NCI-H2171 treated with DMSO at 0.1 percent for 48 hours (cell line): ENCODE data around the gene PDGFD.

Source experiments
- DNase-seq: peaks from one replicate; lab custom pipeline; 2025; lab: John Stamatoyannopoulos, UW

PDGFD gene

GRCh38 chr11:103920449-103920848, 243.5 kb downstream of the PDGFD start:
- DNase-seq, result no peak

GRCh38 chr11:103910721-103911120, 253.2 kb downstream of the PDGFD start:
- DNase-seq, result no peak

- DNase-seq, result no peak
These were observed 256.1 kb downstream of the PDGFD start for GRCh38 chr11:103907548-103908455.

DNA sequence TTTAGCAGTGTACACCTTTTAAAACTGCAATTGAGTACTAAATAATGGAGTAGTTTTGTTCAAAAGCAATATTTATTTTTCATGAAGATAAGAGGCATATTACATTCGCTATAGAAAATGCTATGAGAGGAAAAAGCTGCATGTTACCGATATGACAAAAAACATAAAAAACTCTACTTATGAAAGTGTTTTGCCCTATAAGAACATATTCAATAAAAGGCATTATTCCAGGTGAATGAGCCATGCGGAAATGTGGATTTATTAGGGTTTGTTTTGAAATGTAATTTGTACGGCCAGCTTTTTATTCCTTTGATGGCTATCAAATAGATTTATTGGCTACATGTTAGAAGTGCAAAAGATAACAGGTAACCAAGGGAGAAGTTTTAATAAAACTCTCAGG, 256.8 kb downstream of the PDGFD start:
- DNase-seq, result no peak

DNA sequence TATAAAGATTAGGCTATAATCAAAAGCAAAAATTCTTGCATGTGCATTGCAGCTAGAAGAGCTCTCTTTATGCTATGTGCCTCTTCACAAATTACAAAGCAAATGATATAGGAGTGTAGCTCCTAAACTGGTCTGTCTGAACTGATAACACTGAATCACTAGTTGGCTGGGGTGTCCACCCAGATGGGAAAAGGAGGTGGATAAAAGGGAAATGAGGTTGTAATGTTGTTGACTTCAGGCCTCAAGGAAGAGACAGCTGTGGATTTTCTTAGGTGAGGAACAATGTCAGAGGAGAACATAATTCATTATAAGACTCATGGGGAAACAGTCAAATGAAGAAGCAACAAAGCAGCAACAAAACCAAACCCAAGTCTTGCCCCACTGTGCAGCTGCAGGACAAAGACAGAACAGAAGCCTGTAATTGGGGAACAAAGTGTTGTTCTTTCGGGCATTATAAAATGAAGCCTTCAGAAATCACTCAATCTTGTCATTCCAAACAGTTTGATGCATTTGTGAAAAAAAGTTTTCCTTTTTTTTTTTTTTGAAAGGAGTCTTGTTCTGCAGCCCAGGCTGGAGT, 257.6 kb downstream of the PDGFD start:
- DNase-seq, result no peak

- no peak for DNase-seq
These were observed 259.7 kb downstream of the PDGFD start for GRCh38 chr11:103904324-103904667.

GRCh38 chr11:103903621-103904323, 260.2 kb downstream of the PDGFD start:
- DNase-seq, result no peak

GRCh38 chr11:103902994-103903393, 261.0 kb downstream of the PDGFD start:
- DNase-seq, result no peak

- DNase-seq, result no peak
These were observed 262.3 kb downstream of the PDGFD start for GRCh38 chr11:103901656-103902055.

- DNase-seq, result no peak
These were observed 265.2 kb downstream of the PDGFD start for GRCh38 chr11:103898577-103899336.

GRCh38 chr11:103898065-103898464, 265.9 kb downstream of the PDGFD start:
- no peak for DNase-seq

GRCh38 chr11:103897160-103897936, 266.6 kb downstream of the PDGFD start:
- DNase-seq, result no peak

DNA sequence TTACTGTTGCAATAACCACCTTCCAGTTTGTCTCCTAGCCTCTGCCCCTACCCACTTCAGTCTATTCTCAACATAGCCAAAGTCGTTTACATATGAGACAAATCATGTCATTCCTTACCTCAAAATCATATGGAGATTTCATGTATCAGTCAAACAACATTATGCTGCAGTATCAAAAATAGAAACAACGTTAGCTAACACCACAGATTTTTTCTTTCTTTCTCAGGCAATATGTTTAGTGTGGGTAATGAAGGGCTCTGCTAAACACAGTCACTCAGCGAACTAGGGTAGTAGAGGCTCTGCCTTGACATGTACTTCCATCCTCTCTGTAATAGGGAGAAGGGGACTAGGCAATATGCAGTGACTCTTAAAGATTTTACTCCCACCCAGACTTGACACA, 268.8 kb downstream of the PDGFD start:
- DNase-seq, result no peak

GRCh38 chr11:103894673-103895072, 269.3 kb downstream of the PDGFD start:
- no peak for DNase-seq

DNA sequence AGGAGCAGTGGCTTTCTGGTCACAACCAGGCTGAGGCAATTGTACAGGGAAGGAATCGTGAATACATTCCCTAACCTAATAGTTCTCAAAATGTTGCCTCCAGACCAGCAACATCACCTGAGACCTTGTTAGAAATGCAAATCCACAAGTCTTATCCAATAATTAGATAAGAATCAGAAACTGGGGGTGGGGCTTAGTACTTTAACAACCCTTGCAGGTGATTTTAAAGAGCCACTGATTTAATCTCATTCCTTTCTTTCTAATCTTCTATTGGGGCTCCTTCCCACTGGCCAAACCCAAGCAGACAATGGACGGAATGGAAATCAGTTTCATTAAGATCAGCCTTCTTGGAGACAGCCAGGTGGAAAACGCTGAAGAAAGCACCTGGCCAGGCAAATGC, 269.9 kb downstream of the PDGFD start:
- DNase-seq, result no peak

DNA sequence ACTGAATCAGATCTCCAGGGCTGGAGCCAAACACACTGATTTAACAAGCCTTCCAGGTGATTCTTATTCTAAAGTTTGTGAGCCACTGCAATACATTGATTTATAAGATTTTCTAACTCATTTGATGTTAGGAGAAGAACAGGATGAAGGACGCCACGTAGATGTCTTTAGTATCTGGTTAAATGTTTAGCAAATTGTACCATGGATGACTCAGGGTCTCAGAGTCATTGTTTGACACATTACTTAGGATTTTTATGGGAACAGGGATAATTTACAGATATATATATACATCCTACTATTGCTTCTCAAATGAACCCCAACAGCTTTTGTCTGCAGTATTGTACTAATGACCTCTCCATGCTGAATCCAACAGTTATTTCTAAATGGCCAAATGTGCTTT, 270.6 kb downstream of the PDGFD start:
- DNase-seq, result no peak

GRCh38 chr11:103892603-103893002, 271.3 kb downstream of the PDGFD start:
- no peak for DNase-seq

DNA sequence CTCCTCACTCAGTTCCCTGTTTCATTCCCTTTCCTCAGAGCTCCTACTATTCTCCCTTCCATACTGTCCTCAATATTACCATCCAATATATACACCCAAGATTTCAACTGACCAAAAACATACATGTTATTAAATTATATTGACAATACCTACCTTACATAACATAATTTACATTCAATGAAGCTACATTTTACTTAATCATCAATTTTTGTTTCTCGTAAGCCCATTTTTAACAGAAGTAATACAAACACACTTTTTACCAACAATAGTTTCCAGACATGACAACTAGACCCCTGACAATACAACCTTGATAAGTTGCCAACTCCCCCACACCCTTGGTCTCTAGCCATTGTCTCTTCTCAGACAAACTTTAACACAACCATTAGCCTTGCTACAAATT, 273.3 kb downstream of the PDGFD start:
- DNase-seq, result no peak

GRCh38 chr11:103889679-103890078, 274.3 kb downstream of the PDGFD start:
- DNase-seq, result no peak

DNA sequence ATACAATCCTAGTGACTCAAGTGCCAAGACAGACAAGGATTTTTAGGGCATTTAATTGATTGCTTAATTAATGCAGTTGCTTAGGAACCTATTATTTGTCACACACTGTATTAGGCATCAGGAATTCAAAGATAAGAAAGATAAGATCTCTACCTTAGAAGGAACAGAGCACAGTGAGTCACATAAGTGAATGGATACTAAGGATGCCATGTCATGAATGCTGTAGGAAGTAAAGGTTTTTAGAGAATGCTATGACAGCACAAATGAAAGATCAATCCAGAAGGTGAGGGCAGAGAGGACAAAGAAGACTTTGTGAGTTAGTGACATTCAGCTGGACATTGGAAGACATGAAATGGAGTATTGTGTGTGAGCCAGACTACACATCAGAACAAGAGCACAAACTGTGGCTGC, 275.4 kb downstream of the PDGFD start:
- no peak for DNase-seq

DNA sequence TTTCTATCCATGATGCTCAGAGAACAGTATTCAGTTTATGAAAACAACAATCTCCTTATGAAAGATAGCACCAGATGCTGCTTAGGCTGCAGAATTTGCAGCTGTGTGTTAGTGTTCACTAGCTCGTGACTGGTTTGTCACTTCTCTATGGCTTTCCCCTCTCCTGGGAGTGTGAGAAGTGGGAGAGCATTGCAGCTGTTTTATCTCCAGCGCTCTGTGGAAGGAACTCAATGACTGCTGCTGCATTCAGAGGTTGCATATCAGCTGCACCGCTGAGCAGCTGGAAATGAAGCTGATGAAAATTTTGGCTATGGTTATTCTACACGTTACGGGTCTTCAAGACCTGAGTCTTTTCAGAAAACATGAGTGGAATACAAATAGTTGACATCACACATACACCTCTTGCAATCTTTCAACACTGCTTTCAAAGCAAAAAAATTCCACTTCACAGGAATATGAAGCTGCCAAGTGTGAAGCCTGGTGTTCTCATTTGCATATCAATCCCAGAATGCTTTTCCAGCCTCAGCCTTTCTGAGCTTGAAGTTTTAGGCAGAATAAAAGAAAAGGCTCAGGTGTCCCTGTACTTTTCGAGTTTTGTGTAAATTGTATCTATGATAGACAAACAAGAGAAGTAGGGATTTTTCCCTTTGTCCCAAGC, 276.8 kb downstream of the PDGFD start:
- DNase-seq, result no peak
